Liver (tissue), 9 donors: Measurements from ENCODE around the gene CALML6. TPM values are rescaled to one million over a fixed set of nuclear protein-coding genes. Genes with fewer than 3 reads are reported as not detected.

Experiments used
- DNase-seq: peaks from one replicate; pipeline ENCODE4 v3.0.0-alpha.2; 2017; ENCODE audit warnings: low spot score
- H3K27ac ChIP-seq, 2 donors: one replicate each; pipeline ENCODE4 v1.7.0; 2013; ENCODE audit warnings: inconsistent platforms in 2 of 2, low read length in 2 of 2, control low read depth in 1 of 2, low read depth in 1 of 2, mild to moderate bottlenecking in 1 of 2
- H3K27me3 ChIP-seq, 4 donors: one replicate each; pipeline versions ENCODE4 v1.6.1 to v1.7.0; 2013; ENCODE audit warnings: low read length in 3 of 4, inconsistent platforms in 1 of 4, mild to moderate bottlenecking in 1 of 4, moderate library complexity in 1 of 4; ENCODE audit not compliant: control insufficient read depth in 4 of 4, insufficient read depth in 4 of 4
- H3K36me3 ChIP-seq, 4 donors: one replicate each; pipeline versions ENCODE4 v1.6.1 to v1.7.0; 2013; ENCODE audit warnings: low read length in 3 of 4, mild to moderate bottlenecking in 3 of 4, low read depth in 1 of 4, moderate library complexity in 1 of 4; ENCODE audit not compliant: control insufficient read depth in 4 of 4, insufficient read depth in 3 of 4
- H3K4me1 ChIP-seq, 4 donors: one replicate each; pipeline versions ENCODE4 v1.6.1 to v1.7.0; 2013; ENCODE audit warnings: low read length in 3 of 4, mild to moderate bottlenecking in 3 of 4, moderate library complexity in 1 of 4; ENCODE audit not compliant: control insufficient read depth in 4 of 4, insufficient read depth in 4 of 4
- H3K4me3 ChIP-seq, 3 donors: one replicate each; pipeline versions ENCODE4 v1.6.1 to v1.7.0; 2013; ENCODE audit warnings: low read length in 3 of 3, control low read depth in 1 of 3, low read depth in 1 of 3, mild to moderate bottlenecking in 1 of 3
- H3K9ac ChIP-seq, 2 donors: one replicate each; pipeline ENCODE4 v1.7.0; 2013; ENCODE audit warnings: low read length in 2 of 2, mild to moderate bottlenecking in 2 of 2, moderate library complexity in 2 of 2, control low read depth in 1 of 2, low read depth in 1 of 2
- H3K9me3 ChIP-seq, 4 donors: one replicate each; pipeline versions ENCODE4 v1.6.1 to v1.7.0; 2013; ENCODE audit warnings: low read length in 3 of 4; ENCODE audit not compliant: control insufficient read depth in 4 of 4
- CTCF ChIP-seq: fragments of 150-350 bp; IDR thresholded peaks from 2 replicates; pipeline ENCODE4 v1.5.1; 2017; ENCODE audit warnings: improper control_type of control experiment, low read depth, low read length; ENCODE audit not compliant: missing input control
- FOXA1 ChIP-seq: IDR thresholded peaks from 2 replicates; pipeline ENCODE4 v1.6.1; 2016; ENCODE audit warnings: antibody characterized with exemption
- FOXA2 ChIP-seq: IDR thresholded peaks from 2 replicates; pipeline ENCODE4 v1.6.1; 2016; ENCODE audit warnings: antibody characterized with exemption
- HNF4G ChIP-seq: IDR thresholded peaks from 2 replicates; pipeline ENCODE4 v1.6.1; 2016; ENCODE audit warnings: antibody characterized with exemption
- JUND ChIP-seq, 2 donors: IDR thresholded peaks; 2 replicates each; pipeline ENCODE4 v1.6.1; 2016; ENCODE audit warnings: antibody characterized with exemption in 2 of 2
- RAD21 ChIP-seq, 2 donors: IDR thresholded peaks; 2 replicates each; pipeline ENCODE4 v1.6.1; 2016; ENCODE audit warnings: antibody characterized with exemption in 2 of 2, mild to moderate bottlenecking in 2 of 2
- RXRA ChIP-seq, 2 donors: IDR thresholded peaks; 2 replicates each; pipeline ENCODE4 v1.6.1; 2017 to 2018; ENCODE audit warnings: antibody characterized with exemption in 2 of 2, mild to moderate bottlenecking in 1 of 2
- YY1 ChIP-seq: IDR thresholded peaks from 2 replicates; pipeline ENCODE4 v1.6.1; 2016; ENCODE audit warnings: antibody characterized with exemption, mild to moderate bottlenecking
- WGBS: extraction: QIAGEN DNeasy Blood & Tissue Kit; methylation state at CpG from one replicate; pipeline ENCODE4 v1.1.7; 2013; 5-methylcytosine and 5-hydroxymethylcytosine counted together
- polyA plus RNA-seq, 2 donors: library from polyadenylated mRNA; stranded (reverse) in 1 of 2; unstranded in 1 of 2; fragments of 200-250 nt in 1 of 2; fragments of >200 nt in 1 of 2; fragmentation: Nextera tagmentation in 1 of 2; extraction: Ambion mirVana in 1 of 2; gene quantifications; one replicate each; pipeline versions ENCODE4 v1.2.1 to v1.2.3, GENCODE V29; 2013 to 2015
- total RNA-seq, 2 donors: library from RNA; depleted of rRNA; stranded (reverse); fragments of >200 nt; gene quantifications; one replicate each; pipeline ENCODE4 v1.2.3, GENCODE V29; 2014
- TF ChIP-seq, protein P1 (sequence below): IDR thresholded peaks from 2 replicates; pipeline ENCODE4 v1.6.1; 2016; ENCODE audit warnings: antibody characterized with exemption
- TF ChIP-seq, protein P2 (sequence below): IDR thresholded peaks from 2 replicates; pipeline ENCODE4 v1.6.1; 2016; ENCODE audit warnings: antibody characterized with exemption, mild to moderate bottlenecking
- TF ChIP-seq, protein P3 (sequence below): IDR thresholded peaks from 2 replicates; pipeline ENCODE4 v1.6.1; 2016; ENCODE audit warnings: antibody characterized with exemption
- donor health status: healthy.
- donor health status: healthy.
- donor health status: healthy.
- donor health status: healthy.
- donor health status: healthy.

The CALML6 gene
- total and polyA plus RNA-seq, 4 donors = 0.15 to 0.67 (median 0.47) TPM; not detected in 1

GRCh38 chr1:1954015-1954414 lies 39.0 kb downstream of the CALML6 start:
- H3K9ac ChIP-seq = no peak overlapping the region
- no peaks in the 10 kb centered on the region for H3K36me3 ChIP-seq
- no peak for TF ChIP-seq FOXA1
- no peak for TF ChIP-seq CTCF
- TF ChIP-seq YY1 = no peak
- TF ChIP-seq, protein P1, sequence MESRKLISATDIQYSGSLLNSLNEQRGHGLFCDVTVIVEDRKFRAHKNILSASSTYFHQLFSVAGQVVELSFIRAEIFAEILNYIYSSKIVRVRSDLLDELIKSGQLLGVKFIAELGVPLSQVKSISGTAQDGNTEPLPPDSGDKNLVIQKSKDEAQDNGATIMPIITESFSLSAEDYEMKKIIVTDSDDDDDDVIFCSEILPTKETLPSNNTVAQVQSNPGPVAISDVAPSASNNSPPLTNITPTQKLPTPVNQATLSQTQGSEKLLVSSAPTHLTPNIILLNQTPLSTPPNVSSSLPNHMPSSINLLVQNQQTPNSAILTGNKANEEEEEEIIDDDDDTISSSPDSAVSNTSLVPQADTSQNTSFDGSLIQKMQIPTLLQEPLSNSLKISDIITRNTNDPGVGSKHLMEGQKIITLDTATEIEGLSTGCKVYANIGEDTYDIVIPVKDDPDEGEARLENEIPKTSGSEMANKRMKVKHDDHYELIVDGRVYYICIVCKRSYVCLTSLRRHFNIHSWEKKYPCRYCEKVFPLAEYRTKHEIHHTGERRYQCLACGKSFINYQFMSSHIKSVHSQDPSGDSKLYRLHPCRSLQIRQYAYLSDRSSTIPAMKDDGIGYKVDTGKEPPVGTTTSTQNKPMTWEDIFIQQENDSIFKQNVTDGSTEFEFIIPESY = no peak
- TF ChIP-seq FOXA2 = no peak
- H3K4me1 ChIP-seq = no peaks in the 10 kb centered on the region
- H3K27me3 ChIP-seq = no peaks in the 10 kb centered on the region
- peaks cover 0 to 1% (median 0%) of the 10 kb centered on the region in 4 donors for H3K9me3 ChIP-seq
- DNase-seq = no peak
- H3K4me3 ChIP-seq = no peak overlapping the region
- 93% methylated on average over 9 of the region's 9 CpGs for WGBS
- no peak overlapping the region for H3K27ac ChIP-seq

GRCh38 chr1:1954831-1955441 lies 39.9 kb downstream of the CALML6 start:
- H3K27ac ChIP-seq = no peak overlapping the region
- H3K4me3 ChIP-seq = no peak overlapping the region
- WGBS = 84% methylated on average over 46 of the region's 46 CpGs
- H3K9me3 ChIP-seq = peaks cover 0 to 1% (median 0%) of the 10 kb centered on the region in 4 donors
- no peak overlapping the region for H3K9ac ChIP-seq
- H3K4me1 ChIP-seq = no peaks in the 10 kb centered on the region
- H3K27me3 ChIP-seq = no peaks in the 10 kb centered on the region
- DNase-seq = no peak
- TF ChIP-seq RAD21 (IDR thresholded peaks at IDR 0.05) (no peak), RXRA (IDR thresholded peaks at IDR 0.05) (no peak), HNF4G (no peak)
- H3K36me3 ChIP-seq = no peaks in the 10 kb centered on the region

GRCh38 chr1:1955621-1956094 lies 40.6 kb downstream of the CALML6 start:
- H3K4me3 ChIP-seq = no peak overlapping the region
- peaks cover 0 to 1% (median 0%) of the 10 kb centered on the region in 4 donors for H3K9me3 ChIP-seq
- H3K36me3 ChIP-seq = no peaks in the 10 kb centered on the region
- no peak overlapping the region for H3K27ac ChIP-seq
- TF ChIP-seq JUND (IDR thresholded peaks at IDR 0.05) (no peak), RAD21 (IDR thresholded peaks at IDR 0.05) (no peak), HNF4G (no peak)
- TF ChIP-seq, protein P2, sequence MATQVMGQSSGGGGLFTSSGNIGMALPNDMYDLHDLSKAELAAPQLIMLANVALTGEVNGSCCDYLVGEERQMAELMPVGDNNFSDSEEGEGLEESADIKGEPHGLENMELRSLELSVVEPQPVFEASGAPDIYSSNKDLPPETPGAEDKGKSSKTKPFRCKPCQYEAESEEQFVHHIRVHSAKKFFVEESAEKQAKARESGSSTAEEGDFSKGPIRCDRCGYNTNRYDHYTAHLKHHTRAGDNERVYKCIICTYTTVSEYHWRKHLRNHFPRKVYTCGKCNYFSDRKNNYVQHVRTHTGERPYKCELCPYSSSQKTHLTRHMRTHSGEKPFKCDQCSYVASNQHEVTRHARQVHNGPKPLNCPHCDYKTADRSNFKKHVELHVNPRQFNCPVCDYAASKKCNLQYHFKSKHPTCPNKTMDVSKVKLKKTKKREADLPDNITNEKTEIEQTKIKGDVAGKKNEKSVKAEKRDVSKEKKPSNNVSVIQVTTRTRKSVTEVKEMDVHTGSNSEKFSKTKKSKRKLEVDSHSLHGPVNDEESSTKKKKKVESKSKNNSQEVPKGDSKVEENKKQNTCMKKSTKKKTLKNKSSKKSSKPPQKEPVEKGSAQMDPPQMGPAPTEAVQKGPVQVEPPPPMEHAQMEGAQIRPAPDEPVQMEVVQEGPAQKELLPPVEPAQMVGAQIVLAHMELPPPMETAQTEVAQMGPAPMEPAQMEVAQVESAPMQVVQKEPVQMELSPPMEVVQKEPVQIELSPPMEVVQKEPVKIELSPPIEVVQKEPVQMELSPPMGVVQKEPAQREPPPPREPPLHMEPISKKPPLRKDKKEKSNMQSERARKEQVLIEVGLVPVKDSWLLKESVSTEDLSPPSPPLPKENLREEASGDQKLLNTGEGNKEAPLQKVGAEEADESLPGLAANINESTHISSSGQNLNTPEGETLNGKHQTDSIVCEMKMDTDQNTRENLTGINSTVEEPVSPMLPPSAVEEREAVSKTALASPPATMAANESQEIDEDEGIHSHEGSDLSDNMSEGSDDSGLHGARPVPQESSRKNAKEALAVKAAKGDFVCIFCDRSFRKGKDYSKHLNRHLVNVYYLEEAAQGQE = no peak
- TF ChIP-seq, protein P3, sequence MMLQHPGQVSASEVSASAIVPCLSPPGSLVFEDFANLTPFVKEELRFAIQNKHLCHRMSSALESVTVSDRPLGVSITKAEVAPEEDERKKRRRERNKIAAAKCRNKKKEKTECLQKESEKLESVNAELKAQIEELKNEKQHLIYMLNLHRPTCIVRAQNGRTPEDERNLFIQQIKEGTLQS = no peak
- no peak overlapping the region for H3K9ac ChIP-seq
- DNase-seq = no peak
- no peaks in the 10 kb centered on the region for H3K27me3 ChIP-seq
- WGBS = 72% methylated on average over 14 of the region's 14 CpGs
- H3K4me1 ChIP-seq = no peaks in the 10 kb centered on the region
